ENCODE results near the gene ATXN1L. TPM values are rescaled to one million over a fixed set of nuclear protein-coding genes. Genes with fewer than 3 reads are reported as not detected.

Gene ATXN1L
- total and polyA plus RNA-seq, 11 donors: 6.9 to 24.2 (median 17.7) TPM

- intact Hi-C loops (cut with DNase I): no loop called here
- no peak overlapping the region for H3K4me3 ChIP-seq
- no peak for ATAC-seq
- H3K4me1 ChIP-seq: peaks cover 0 to 52% (median 21%) of the 10 kb centered on the region in 12 donors
- TF ChIP-seq POLR2A (IDR thresholded peaks at IDR 0.05) (no peak), CTCF (IDR thresholded peaks at IDR 0.05) (no peak)
- peaks cover 0 to 80% (median 53%) of the 10 kb centered on the region in 9 donors for H3K36me3 ChIP-seq
- no peaks in the 10 kb centered on the region for H3K9me3 ChIP-seq
- WGBS, 4 donors: 95 to 100% (median 97%) methylated on average over 4 of the region's 4 CpGs
- no peak for DNase-seq
- H3K27ac ChIP-seq: no peak overlapping the region
- no peaks in the 10 kb centered on the region for H3K27me3 ChIP-seq
These were observed 6.8 kb downstream of the ATXN1L start for GRCh38 chr16:71852561-71852960.

- DNase-seq (no peak), ATAC-seq (no peak)
- H3K4me1 ChIP-seq: peaks cover 0 to 49% (median 16%) of the 10 kb centered on the region in 12 donors
- intact Hi-C loops (cut with DNase I): no loop called here
- no peaks in the 10 kb centered on the region for H3K27me3 ChIP-seq
- peaks cover 0 to 75% (median 47%) of the 10 kb centered on the region in 9 donors for H3K36me3 ChIP-seq
- no peak for TF ChIP-seq CTCF (IDR thresholded peaks at IDR 0.05)
- no peak for TF ChIP-seq POLR2A (IDR thresholded peaks at IDR 0.05)
- 57 to 80% (median 71%) methylated on average over 4 of the region's 4 CpGs for WGBS, 4 donors
- no peak overlapping the region for H3K27ac ChIP-seq
- H3K4me3 ChIP-seq: no peak overlapping the region
- H3K9me3 ChIP-seq: no peaks in the 10 kb centered on the region
These were observed 7.6 kb downstream of the ATXN1L start for GRCh38 chr16:71853413-71853812.

GRCh38 chr16:71854369-71854948, 8.7 kb downstream of the ATXN1L start:
- peak overlapping the region in 9 of 12 donors; percentile 20 to 72 (median 61) for H3K27ac ChIP-seq
- ATAC-seq (peak; percentile 44 to 70 (median 56)), DNase-seq (no peak)
- TF ChIP-seq POLR2A (IDR thresholded peaks at IDR 0.05) (no peak), CTCF (IDR thresholded peaks at IDR 0.05) (no peak)
- no peak overlapping the region for H3K4me3 ChIP-seq
- peaks cover 0 to 54% (median 19%) of the 10 kb centered on the region in 12 donors for H3K4me1 ChIP-seq
- intact Hi-C loops (cut with DNase I): no loop called here
- no peaks in the 10 kb centered on the region for H3K27me3 ChIP-seq
- H3K36me3 ChIP-seq: peaks cover 0 to 75% (median 41%) of the 10 kb centered on the region in 9 donors
- H3K9me3 ChIP-seq: no peaks in the 10 kb centered on the region
- WGBS, 4 donors: 56 to 61% (median 59%) methylated on average over 4 of the region's 4 CpGs

GRCh38 chr16:71855937-71856662, 10.3 kb downstream of the ATXN1L start:
- 81 to 89% (median 87%) methylated on average over 5 of the region's 5 CpGs for whole genome bisulfite sequencing, 4 donors
- TF ChIP-seq POLR2A (IDR thresholded peaks at IDR 0.05) (no peak), CTCF (IDR thresholded peaks at IDR 0.05) (no peak)
- no peak for DNase-seq
- H3K9me3 ChIP-seq: no peaks in the 10 kb centered on the region
- H3K27ac ChIP-seq: peak overlapping the region in 1 of 12 donors; percentile 61
- H3K36me3 ChIP-seq: peaks cover 0 to 74% (median 37%) of the 10 kb centered on the region in 9 donors
- H3K4me1 ChIP-seq: peaks cover 0 to 56% (median 19%) of the 10 kb centered on the region in 12 donors
- intact Hi-C loops (cut with DNase I): no loop called here
- no peaks in the 10 kb centered on the region for H3K27me3 ChIP-seq
- no peak overlapping the region for H3K4me3 ChIP-seq
- no peak for ATAC-seq
